HL-60 (cell line): ENCODE results near the gene PDCL3.

Experiments used
- DNase-seq, 2 experiments: peaks; one replicate each; pipeline ENCODE4 v3.0.0-alpha.2; 2010 to 2020; ENCODE audit warnings: low read depth in 1 of 2, low spot score in 1 of 2
- H3K27ac ChIP-seq: fragments of 250-450 bp; sonication (Bioruptor Pico); replicated peaks from 2 replicates; pipeline ENCODE4 v1.5.1; 2020; ENCODE audit warnings: mild to moderate bottlenecking, moderate library complexity
- H3K27me3 ChIP-seq: fragments of 250-450 bp; sonication (Bioruptor Pico); 2 replicates; pipeline ENCODE4 v1.5.1; 2021; ENCODE audit warnings: mild to moderate bottlenecking, moderate library complexity; ENCODE audit not compliant: insufficient read depth, poor library complexity, severe bottlenecking
- H3K4me3 ChIP-seq: replicated peaks from 2 replicates; pipeline ENCODE4 v1.5.1; 2011; ENCODE audit warnings: mild to moderate bottlenecking, control low read depth, low read length; ENCODE audit not compliant: insufficient read depth
- GABPA ChIP-seq: IDR thresholded peaks from 2 replicates; pipeline ENCODE4 v1.6.1; 2012; ENCODE audit warnings: low read depth
- POLR2AphosphoS5 ChIP-seq: IDR thresholded peaks from 2 replicates; pipeline ENCODE4 v1.6.1; 2012; ENCODE audit warnings: low read depth
- SPI1 ChIP-seq: IDR thresholded peaks from 2 replicates; pipeline ENCODE4 v1.6.1; 2012; ENCODE audit warnings: low read depth, mild to moderate bottlenecking, borderline replicate concordance
- TF ChIP-seq, protein P1 (sequence below): IDR thresholded peaks from one replicate; pipeline ENCODE4 v1.5.1; 2011; ENCODE audit warnings: low read length, control low read depth, inconsistent platforms; ENCODE audit not compliant: insufficient read depth
- TF ChIP-seq, protein P2 (sequence below): IDR thresholded peaks from 2 replicates; pipeline ENCODE4 v1.6.1; 2012; ENCODE audit warnings: low read depth; ENCODE audit not compliant: insufficient replicate concordance

Gene PDCL3

DNA sequence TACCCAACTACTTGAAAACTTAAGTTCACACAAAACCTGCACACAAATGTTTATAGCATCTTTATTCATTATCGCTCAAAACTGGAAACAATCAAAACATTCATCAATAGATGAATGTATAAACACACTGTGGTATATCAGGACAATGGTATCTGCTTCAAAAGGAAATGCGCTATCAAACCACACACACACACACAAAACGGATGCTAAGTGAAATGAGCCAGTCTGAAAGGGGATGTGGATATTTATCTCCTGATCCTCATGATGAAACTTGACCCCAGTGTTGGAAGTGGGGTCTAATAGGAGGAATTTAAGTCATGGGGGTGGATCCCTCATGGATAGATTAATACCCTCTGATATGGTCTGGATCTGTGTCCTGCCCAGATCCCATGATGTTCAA is 22.0 kb downstream of the PDCL3 start:
- TF ChIP-seq GABPA (no peak), POLR2AphosphoS5 (no peak), SPI1 (no peak)
- TF ChIP-seq, protein P1, sequence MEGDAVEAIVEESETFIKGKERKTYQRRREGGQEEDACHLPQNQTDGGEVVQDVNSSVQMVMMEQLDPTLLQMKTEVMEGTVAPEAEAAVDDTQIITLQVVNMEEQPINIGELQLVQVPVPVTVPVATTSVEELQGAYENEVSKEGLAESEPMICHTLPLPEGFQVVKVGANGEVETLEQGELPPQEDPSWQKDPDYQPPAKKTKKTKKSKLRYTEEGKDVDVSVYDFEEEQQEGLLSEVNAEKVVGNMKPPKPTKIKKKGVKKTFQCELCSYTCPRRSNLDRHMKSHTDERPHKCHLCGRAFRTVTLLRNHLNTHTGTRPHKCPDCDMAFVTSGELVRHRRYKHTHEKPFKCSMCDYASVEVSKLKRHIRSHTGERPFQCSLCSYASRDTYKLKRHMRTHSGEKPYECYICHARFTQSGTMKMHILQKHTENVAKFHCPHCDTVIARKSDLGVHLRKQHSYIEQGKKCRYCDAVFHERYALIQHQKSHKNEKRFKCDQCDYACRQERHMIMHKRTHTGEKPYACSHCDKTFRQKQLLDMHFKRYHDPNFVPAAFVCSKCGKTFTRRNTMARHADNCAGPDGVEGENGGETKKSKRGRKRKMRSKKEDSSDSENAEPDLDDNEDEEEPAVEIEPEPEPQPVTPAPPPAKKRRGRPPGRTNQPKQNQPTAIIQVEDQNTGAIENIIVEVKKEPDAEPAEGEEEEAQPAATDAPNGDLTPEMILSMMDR = no peak
- TF ChIP-seq, protein P2, sequence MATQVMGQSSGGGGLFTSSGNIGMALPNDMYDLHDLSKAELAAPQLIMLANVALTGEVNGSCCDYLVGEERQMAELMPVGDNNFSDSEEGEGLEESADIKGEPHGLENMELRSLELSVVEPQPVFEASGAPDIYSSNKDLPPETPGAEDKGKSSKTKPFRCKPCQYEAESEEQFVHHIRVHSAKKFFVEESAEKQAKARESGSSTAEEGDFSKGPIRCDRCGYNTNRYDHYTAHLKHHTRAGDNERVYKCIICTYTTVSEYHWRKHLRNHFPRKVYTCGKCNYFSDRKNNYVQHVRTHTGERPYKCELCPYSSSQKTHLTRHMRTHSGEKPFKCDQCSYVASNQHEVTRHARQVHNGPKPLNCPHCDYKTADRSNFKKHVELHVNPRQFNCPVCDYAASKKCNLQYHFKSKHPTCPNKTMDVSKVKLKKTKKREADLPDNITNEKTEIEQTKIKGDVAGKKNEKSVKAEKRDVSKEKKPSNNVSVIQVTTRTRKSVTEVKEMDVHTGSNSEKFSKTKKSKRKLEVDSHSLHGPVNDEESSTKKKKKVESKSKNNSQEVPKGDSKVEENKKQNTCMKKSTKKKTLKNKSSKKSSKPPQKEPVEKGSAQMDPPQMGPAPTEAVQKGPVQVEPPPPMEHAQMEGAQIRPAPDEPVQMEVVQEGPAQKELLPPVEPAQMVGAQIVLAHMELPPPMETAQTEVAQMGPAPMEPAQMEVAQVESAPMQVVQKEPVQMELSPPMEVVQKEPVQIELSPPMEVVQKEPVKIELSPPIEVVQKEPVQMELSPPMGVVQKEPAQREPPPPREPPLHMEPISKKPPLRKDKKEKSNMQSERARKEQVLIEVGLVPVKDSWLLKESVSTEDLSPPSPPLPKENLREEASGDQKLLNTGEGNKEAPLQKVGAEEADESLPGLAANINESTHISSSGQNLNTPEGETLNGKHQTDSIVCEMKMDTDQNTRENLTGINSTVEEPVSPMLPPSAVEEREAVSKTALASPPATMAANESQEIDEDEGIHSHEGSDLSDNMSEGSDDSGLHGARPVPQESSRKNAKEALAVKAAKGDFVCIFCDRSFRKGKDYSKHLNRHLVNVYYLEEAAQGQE = no peak
- no peak for DNase-seq
- no peaks in the 10 kb centered on the region for H3K27me3 ChIP-seq
- no peak overlapping the region for H3K27ac ChIP-seq
- H3K4me3 ChIP-seq = no peak overlapping the region

DNA sequence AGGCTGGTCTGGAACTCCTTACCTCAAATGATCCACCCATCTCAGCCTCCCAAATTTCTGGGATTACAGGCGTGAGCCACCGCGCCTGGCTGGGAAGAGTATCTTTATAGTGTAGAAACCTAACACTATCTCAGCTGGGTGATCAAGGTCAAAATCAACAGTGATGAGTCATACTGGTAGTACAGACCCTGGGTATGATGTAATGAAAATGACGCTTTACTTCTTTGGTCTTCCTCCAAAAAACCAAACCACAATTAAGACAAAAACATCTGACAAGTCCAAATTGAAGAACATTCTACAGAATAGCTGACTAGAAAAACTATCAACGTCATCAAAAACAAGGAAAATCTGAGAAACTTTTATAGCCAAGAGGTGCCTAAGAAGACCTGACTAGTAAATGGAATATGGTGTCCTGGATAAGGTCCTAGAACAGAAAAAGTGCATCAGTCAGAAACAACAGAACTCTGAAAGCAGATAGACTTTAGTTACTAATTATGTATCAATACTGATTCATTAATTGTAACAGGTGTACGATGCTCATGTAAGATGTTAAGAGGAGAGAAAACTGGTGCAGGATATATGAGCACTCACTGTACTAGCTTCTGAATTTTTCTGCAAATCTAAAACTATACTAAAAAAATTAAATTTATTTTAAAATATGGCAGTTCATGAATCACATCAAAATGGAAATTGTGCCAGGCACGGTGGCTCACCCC is 25.4 kb downstream of the PDCL3 start:
- Histone ChIP-seq H3K27me3 (no peaks in the 10 kb centered on the region), H3K4me3 (no peak overlapping the region), H3K27ac (no peak overlapping the region)
- DNase-seq = peak; percentile 29 to 75
- no peak for TF ChIP-seq GABPA
- no peak for TF ChIP-seq POLR2AphosphoS5
- TF ChIP-seq, protein P2 = no peak
- no peak for TF ChIP-seq SPI1
- TF ChIP-seq, protein P1 = no peak

DNA sequence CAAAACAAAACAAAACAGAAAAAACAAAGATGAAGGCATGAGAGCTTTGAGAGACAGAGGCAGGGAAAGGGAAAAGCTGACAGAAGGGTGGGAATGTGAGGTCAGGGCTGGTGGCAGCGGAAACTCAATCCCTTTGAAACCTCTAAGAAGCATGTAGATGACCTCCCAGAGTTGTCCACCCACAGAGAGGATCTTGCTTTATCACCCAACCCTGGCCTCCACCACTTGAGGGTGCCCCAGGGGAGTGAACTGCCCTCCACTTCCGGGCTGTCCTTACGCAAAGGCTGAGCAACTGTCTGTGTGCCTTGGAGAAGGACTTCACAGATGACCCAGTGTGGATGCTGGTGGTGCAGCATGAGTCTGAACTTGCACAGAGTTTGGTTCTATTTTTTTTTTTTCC is 26.7 kb downstream of the PDCL3 start:
- Histone ChIP-seq H3K27ac (peak overlapping the region; percentile 41), H3K27me3 (no peaks in the 10 kb centered on the region), H3K4me3 (no peak overlapping the region)
- peak; percentile 23 to 70 for DNase-seq
- TF ChIP-seq GABPA = no peak
- no peak for TF ChIP-seq SPI1
- TF ChIP-seq, protein P1 = no peak
- TF ChIP-seq, protein P2 = no peak
- TF ChIP-seq POLR2AphosphoS5 = no peak
